GM18511 (cell line): ENCODE measurements around the gene PYROXD2.
A peak's percentile ranks its signal among the peaks of the same experiment; 100 is the strongest.

Experiments
- ATAC-seq: cut with Tn5 transposase; IDR thresholded peaks from one replicate; pipeline ENCODE4 v1.9.1; 2021; ENCODE audit warnings: mild to moderate bottlenecking, moderate library complexity; ENCODE audit not compliant: unreplicated experiment

The PYROXD2 gene

DNA sequence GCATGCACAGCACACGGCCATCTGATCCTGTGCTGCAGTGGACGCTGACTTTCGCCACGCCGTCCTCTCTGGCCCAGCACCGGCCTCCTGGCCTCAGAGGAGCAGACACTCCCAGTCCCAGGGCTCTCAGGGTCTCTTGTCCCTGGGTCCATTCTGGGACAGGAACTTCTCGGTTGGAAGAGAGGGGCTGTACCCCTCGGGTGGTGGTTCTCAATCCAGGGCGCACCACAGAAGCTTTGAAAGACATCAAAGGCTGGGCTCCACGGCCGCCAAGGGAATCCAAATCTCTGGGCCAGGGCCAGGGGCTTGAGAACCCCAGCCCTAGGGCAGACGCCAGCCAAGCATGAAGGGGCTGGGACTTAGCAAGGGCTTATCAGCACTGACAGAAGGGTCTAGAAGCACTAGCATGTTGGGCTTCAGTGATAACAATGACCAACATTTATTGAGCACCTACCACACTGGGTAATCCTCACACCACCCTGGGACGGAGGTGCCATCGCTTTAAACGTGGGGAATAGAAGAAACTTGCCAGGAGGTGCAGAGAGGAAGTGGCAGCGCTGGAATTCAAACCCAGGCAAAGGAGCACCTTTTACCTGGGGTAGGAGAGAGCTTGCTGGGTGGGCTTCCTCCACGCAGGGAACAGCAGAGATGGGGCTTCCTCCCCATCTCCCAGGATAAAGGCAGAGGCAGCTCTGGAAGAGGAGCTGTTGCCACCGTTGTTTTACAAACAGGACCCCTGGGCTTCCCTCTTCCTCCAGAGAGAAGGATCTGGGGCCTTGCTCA lies 1.8 kb upstream of the PYROXD2 start:
- ATAC-seq = no peak

DNA sequence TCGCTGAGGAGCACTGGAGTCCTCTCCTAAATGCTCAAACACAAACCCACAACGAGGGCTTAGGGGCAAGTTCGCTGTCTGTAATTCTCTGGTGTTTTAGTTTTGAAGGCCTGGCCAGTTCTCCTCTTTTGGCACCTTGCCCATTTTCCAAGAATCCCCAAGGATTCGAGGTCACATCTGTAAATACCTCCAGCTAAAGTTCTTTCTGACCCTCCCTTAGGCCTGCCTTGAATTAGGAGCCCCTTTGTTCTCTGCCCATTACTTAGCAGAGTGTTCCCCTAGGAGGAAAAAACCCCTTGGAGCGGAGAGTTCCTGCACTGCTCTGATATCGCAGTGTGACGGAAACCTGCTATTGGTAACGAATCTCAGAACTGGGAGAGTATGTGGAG lies 743 bp upstream of the PYROXD2 start:
- no peak for ATAC-seq

DNA sequence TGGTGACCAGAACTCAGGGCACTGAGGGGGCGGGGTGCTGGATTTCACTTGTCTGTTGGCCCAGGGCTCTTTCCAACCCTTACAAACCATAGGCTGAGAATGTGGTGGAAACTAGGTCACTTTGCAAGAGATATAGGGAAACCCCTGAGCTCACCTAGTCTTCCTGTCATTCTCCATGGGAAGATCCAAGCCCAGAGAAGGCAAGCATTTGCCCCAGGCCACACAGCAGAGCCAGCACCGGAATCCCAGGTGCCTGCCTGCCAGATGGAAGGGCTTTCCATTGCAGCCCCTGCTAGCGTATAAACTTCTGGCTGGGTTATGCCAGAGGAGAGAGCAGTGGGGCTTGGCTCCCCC lies 427 bp downstream of the PYROXD2 start:
- no peak for ATAC-seq

DNA sequence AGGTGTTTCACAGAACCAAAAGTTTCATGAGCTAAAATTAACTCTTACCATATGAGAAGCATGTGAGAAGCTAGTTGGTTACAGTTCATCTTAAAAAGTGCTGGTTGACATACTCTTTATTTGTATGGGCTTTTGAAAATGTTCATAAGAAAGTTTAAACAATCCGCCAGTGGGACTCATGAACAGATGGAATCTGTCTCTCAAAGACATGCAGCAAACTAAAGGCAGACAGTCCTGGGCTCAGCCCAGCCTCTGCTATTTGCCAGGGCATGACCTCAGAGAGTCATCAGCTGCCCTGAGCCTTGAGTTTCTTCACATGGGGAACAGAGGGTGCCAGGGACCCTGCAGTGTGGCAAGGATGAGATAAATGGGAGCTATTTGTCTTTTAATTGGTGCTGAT lies 3.2 kb downstream of the PYROXD2 start:
- ATAC-seq = no peak

DNA sequence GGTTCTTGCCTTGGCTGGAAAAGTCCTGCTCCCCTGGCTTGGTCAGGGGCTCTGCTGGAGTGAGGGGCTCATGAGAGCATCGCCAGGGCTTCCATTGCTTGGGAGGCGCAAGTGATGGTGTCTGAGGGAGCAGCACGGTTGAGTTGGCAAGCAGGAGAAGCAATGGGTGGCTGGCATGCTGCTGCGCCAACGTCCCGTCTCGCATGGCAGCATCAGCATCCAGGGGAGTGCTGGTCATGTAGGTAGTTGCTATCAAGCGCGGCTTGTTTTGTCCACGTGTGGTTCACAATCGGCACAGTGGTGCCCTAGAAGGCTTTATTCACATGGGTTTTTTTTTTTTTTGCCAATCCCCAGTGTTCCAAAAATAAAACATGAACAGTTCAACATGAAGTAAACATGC lies 3.8 kb downstream of the PYROXD2 start:
- ATAC-seq = no peak

DNA sequence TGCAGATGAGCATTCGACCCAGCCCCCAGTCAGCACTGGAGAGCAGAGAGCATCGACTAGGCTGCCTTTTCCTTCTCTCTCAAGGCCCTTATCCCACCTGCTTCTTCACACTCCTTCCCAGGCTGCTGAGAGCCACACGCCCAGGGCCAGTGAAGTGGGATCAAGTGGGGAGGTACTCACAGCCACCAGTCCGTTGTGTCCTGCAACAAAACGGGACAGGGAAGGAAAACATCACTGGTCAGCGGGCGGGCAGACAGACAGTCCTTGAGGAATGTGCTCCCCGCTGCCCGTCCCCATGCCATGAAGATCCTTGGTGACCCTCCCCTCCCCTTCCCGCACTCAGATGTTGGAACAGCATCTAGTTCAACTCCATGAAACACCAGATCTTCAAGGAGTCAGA lies 4.2 kb downstream of the PYROXD2 start:
- no peak for ATAC-seq

DNA sequence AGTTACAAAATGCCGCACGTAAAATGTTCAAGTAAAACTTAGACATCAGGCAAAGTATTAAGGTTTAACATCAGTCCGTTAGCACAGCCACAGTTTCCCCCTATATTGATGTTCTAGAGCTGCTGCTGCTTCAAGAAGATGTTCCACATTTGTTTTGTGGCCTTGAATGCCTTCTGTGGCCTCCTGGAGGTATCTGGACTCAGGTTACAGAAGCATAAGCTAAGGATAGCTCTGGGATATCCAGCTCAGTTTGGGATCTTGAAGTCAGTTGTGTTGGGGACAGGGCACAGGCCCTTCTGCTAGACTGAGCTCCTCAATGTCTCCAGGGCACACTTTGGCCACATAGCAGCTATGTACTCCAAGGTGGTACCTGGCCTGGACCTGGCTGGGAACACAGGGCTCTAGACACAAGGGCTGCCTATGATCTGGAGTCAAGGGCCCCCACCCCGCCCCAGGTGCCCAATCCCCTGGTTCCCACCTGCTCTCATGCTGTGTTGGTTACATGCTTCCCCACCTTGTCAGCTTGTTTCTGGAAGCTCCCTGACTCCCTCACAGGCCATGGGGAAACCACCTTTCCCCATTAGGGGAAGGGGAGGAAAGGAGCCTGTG lies 4.7 kb downstream of the PYROXD2 start:
- no peak for ATAC-seq

DNA sequence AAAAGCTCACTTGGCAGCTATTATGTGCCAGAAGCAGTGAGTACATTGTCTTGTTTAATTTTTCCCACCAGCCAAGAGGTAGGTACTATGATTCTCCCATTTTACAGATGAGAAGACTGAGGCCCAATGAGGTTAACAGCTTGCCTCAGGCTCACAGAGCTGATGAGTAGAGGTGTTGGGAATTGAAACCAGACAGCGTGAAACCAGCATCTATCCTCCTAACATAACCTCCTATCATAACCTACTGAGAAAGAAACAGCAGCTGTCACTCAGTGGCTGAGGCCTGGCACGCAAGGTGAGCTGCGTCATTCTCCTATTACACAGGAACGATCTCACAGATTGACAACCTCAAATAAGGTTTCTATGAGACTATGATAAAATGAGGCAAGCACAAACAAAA lies 6.2 kb downstream of the PYROXD2 start:
- no peak for ATAC-seq

DNA sequence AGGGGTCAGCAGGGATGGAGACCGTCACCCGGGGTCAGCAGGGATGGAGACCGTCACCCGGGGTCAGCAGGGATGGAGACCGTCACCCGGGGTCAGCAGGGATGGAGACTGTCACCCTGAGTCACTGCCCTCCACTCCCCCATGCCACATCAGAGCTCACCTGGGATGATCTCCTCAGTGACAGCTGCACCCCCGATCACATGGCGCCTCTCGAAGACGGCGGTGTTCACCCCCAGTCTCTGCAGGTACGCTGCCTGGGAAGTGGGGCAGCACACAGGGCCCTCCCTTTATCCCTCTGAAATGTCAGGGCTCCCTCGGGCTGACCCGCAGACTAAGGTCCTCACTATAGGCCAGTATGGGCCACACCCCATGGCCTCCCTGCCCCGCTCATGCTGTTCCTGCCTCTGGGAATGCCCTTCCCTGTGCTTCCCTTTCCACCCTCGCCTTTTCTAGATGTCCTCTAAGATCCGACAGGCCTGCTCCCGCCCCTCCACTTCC lies 7.2 kb downstream of the PYROXD2 start:
- ATAC-seq = no peak

DNA sequence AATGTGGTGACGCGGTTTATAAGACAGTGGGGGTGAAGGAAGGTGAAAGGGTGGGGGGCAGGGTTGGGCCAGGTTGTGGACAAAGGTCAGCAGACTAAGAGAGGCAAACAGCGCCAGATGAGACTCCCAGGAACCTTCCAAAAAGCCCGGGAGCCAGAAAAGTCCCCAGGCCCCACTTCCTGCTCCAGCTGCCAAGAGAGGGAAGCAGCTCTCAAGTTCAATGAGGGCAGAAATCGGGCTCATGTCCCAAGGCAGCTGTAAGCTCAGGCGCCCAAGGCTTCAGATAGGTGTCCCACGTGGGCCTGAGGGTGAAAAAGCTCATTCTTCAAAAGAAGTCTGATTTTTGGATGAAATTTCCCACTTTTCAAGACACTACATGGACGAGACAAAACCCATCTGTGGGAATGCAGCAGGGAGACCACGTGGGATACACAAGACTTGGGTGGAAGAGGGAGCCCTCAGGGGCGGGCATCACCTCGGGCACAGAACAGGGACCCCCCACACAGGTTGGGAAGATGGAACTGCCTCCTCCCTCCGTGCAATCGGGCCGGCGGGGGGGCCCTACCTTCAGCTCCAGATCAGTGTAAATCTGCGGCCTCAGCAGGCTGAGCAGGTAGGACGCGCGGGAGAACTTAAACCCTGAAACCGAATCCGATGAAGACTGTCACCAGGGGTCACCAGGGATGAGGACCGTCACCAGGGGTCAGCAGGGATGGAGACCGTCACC lies 7.8 kb downstream of the PYROXD2 start:
- no peak for ATAC-seq

DNA sequence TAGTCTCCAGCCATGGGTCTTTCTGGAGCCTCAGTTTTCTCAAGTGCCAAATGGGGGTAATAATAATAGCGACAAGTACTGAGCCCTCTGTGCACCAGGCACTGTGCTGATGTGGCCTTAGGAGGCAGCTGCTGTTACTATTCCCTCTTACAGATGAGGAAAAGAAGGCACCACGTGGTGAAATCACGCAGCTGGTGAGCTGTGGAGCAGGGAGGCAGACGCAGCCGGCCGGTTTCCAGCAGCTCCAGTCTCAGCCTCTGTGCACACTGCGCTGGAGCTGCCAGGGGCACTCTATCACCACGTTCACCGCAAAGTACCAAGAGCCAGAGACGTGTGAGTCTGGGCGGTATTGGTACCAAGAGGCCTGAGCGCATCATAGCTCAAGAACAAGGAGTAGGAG lies 9.6 kb downstream of the PYROXD2 start:
- ATAC-seq = no peak

DNA sequence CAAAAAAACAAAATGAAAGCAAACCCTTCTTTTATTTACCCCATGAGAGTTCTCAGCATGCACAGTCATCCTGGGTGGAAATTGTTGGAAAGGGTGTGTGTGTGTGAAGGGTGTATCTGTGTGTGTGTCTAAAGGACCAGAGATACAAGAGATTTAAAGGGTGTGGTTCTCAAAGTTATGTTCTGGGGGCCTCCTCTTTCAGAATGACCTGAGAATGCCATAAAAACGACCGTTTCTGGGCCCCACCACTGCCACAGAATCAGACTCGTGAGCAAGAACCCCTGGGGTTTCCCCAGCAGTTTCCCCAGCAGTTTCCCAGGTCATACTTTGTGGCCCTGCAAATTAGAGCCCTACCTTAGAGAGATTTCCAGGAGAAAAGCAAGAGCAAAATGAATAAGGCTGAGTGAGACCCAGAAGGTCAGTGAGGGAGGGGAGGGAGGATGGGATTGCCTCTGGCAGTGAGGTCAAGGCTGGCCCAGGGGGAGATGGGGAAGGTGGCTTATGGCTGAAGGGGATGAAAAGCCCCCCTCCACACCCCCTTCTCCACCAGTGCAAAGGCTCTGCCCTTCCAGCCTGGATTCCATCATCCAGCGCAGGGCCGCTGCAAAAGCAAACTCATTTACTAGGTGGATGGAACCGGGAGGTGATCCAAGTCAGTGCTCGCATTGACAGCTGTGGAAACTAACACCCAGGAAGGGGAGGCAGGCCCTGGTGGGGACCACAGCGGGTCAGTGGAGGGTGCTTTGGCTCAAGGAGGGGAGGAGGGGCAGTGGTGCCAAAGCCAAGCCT lies 10.2 kb downstream of the PYROXD2 start:
- peak; percentile 67 for ATAC-seq

DNA sequence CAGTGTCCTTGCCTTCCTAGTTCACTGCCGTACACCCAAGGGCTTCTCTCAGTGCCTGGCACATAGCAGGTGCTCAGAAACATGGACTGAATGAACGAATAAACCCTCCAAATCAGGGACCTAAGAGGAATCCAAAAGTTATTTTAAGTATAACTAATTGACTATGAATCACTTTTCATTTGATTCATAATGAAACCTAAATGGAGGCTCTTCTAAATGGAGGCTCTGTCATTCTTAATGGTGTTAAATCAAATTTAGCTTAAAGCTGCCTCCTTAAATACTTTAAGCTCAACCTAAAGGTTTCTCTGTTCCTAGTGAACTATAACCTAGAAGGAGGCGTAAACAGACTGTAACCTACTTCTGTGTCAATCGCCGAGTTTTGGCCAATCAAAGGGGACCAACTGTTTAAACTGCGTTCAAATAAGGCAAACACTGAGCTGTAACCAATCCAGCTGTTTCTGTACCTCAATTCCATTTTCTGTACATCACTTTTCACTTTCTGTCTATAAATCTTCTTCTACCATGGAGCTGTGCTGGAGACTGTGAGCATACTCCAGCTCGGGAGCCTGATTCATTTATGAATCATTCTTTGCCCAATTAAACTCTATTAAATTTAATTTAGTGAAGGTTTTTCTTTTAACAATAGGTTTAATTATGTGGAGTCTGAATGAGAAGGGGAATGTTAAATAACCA lies 11.0 kb downstream of the PYROXD2 start:
- no peak for ATAC-seq

DNA sequence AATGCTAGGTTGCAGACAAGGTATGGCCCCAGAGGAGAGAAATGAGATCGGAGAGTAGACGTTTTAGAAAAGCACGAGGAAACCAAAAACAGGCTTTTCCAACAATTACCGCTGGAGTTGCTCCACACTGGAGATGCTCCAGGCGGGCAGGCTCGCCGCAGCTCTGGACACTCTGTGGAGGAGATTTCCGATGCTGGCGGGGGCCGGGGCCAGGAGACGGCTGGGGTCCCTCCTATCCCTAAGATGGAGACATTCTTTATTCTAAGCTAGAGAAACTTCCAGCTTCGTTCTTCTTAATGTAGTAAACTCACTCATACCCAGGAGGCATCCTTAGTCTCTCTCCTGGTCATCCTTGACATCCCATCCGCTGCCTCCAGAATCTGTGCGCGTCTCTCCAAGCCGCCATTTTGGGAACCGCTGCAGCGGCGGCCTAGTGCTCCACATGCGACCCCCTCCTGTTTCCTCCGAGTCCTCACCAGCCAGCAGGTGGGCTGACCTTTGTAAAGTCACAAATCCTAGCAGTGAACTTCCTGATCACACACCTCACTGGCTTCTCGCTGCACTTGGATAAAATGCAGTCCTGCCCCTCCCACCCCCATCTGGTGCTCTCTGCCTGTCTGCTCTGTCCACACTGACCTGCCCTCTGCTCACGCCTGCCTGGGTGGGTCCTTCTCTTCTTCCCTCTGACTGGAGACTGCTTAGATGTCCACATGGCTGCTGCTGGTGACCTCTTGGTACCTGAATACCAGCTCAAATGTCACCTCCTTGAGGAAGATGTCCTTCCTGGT lies 11.9 kb downstream of the PYROXD2 start:
- ATAC-seq = no peak

DNA sequence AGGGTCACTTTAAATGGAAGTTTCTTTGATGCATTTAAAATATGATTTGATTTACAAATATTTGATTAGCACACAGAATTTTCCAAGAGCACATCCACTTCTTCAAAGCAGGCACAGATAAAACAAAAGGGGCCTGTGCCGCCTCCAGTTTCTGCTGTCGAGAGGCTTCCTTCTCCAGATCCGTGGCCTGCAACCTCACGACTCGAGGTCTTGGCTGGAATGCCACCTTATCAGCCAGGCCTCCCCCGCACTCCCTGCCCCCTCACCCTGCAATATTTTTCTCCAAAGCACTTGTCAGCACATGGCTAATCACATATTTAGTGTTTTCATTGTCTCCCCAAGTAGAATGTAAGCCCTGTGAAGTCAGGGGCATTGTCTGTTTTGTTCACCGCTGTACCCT lies 12.5 kb downstream of the PYROXD2 start:
- no peak for ATAC-seq

DNA sequence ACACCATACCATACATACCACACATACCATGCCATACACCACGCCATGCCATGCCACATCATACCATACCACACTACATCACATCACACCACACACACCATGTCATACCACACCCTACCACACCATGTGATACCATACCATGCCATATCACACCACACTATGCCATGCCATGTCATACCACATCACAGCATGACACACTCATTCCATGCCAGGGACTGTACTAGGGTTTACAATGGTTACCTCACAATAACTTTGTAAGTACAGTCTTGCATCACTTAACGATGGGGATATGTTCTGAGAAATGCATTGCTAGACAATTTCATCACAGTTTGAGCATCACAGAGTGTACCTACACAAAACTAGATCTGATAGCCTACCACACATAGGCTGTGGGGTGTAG lies 14.5 kb downstream of the PYROXD2 start:
- ATAC-seq = no peak

DNA sequence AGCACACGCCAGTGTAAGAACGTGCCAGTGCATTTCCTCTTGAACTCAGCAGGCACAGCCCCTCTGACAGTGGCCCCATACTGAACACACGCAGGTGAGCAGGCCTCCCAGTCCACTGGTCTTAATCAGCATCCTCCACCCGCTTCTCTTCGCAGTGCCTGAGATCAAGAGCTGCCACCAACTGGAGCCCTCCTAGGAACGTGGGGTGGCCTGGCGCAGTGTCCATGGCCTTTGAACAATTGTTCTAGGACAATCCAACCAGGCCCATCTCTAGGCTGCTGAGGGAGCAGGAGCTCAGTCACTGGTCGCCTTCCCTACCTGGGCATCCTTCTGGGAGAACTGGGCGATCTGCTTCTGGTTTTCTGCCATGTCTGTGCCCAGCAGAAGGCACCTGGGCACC lies 15.2 kb downstream of the PYROXD2 start:
- ATAC-seq = no peak

DNA sequence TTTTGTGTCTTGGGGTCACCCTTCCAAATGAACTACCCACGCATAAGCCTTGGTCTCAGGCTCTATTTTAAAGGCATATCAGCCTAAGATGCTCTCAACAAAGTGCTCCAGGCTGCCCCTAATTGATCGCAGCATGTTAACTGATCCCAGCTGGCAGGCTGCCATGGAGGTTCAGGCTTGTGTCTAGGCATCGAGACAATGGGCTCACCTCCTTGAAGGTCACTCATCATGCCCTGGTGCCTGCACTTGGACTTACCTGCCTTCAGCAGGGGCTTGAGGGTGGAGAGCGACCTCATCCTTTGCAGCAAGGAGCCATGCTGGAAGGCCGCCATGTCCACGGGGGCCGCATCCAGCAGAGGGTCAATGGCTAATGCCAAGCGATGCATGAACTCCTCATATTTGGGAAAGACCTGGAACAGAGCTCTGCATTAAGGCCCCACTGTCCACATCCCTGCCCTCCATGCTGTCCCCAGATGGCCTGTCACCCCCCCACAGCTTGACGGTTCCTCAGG lies 17.8 kb downstream of the PYROXD2 start:
- no peak for ATAC-seq
